Measurements from ENCODE around the gene RHOF. TPM values are rescaled to one million over a fixed set of nuclear protein-coding genes. Genes with fewer than 3 reads are reported as not detected.
A peak's percentile ranks its signal among the peaks of the same experiment; 100 is the strongest.

Gene RHOF
- polyA plus RNA-seq, 1 of the 3 experiments (the other 2 are of a cell fraction) = 5.0 TPM

DNA sequence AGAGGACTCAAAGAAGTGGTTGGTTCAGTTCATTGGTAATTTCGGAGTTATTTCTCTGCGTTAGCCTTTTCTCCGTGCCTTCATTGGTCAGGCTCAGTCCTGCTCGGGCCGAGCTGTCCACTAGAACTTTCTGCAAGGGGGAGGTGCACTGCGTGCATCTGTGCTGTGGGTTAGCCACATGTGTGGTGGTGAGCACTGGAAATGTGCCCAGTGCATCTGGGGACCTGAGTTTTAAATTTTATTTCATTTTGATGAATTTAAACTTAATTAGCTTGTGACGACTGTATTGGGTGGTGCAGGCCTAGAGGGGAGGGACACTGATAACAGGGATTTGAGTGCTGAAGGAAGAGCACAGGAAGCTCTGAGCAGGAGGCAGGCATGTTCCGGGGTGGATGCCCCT lies 34.8 kb upstream of the RHOF start:
- Histone ChIP-seq H4K20me1 (ENCODE audit: insufficient read depth) (no peaks in the 10 kb centered on the region), H3K9me2 (no peaks in the 10 kb centered on the region), H3K4me1 (ENCODE audit: control insufficient read depth in 1 of 2, insufficient read depth in 2 of 2, low read depth in 1 of 2, low read length in 1 of 2) (peaks cover 0 to 4% of the 10 kb centered on the region in 2 experiments; a peak in 1 of 4 replicates), H3K27ac (ENCODE audit: low read depth in 2 of 2, low read length in 1 of 2) (no peak overlapping the region), H3K4me2 (no peak overlapping the region), H3F3A (replicated peaks; ENCODE audit: insufficient read depth) (peaks cover 16% of the 10 kb centered on the region), H3K9ac (no peak overlapping the region), H3K4me3 (ENCODE audit: low read depth in 2 of 2, low read length in 1 of 2) (no peak overlapping the region), H3K27me3 (ENCODE audit: insufficient read depth) (no peaks in the 10 kb centered on the region), H3K79me2 (ENCODE audit: insufficient read depth) (no peaks in the 10 kb centered on the region), H3K9me3 (no peaks in the 10 kb centered on the region), H2AFZ (ENCODE audit: low read depth) (no peak overlapping the region), H3K36me3 (replicated peaks in 1 of 2; ENCODE audit: control insufficient read depth in 1 of 2, insufficient read depth in 2 of 2, low read length in 1 of 2) (peaks cover 27 to 47% of the 10 kb centered on the region in 2 experiments)
- peak; percentile 52 for DNase-seq
- WGBS (ENCODE audit: low lambda C conversion rate) = 93% methylated on average over 8 of the region's 8 CpGs
- CTCF ChIA-PET = interaction anchor here (0.7 to 11.0 kb wide), 9 partner anchors 8 to 118 kb away, joined by 3 to 92 read pairs (median 5); partner anchors contain the start of genes PSMD9 and RHOF
- TF ChIP-seq RCOR1 (IDR thresholded peaks at IDR 0.05; ENCODE audit: low read length) = no peak
- no peak for TF ChIP-seq FOSL2 (IDR thresholded peaks at IDR 0.05; ENCODE audit: borderline replicate concordance, low read depth)
- TF ChIP-seq MXI1 (IDR thresholded peaks at IDR 0.05; ENCODE audit: low read depth, low read length) = 0 out of 2 replicates have a peak, but pooled peaks have one; percentile 17
- TF ChIP-seq RFX5 (IDR thresholded peaks at IDR 0.05; ENCODE audit: low read length) = no peak
- no peak for TF ChIP-seq SMC3 (IDR thresholded peaks at IDR 0.05; ENCODE audit: low read depth, low read length)
- TF ChIP-seq EP300 (IDR thresholded peaks at IDR 0.05; ENCODE audit: borderline replicate concordance in 1 of 2, low read depth in 1 of 2, low read length in 1 of 2) = peak in 1 of 2 experiments; percentile 16; a peak in 1 of 4 replicates
- no peak for TF ChIP-seq SIN3A (IDR thresholded peaks at IDR 0.05; ENCODE audit: borderline replicate concordance, low read depth, low read length)
- no peak for TF ChIP-seq MEF2A (IDR thresholded peaks at IDR 0.05; ENCODE audit: borderline replicate concordance, low read depth)
- no peak for TF ChIP-seq RXRA (IDR thresholded peaks at IDR 0.05; ENCODE audit: borderline replicate concordance, low read depth)
- POLR2A ChIA-PET = interaction anchor here (1.0 to 2.8 kb wide), 2 partner anchors 10 to 44 kb away, joined by 3 to 15 read pairs; no protein-coding TSS in a partner anchor

DNA sequence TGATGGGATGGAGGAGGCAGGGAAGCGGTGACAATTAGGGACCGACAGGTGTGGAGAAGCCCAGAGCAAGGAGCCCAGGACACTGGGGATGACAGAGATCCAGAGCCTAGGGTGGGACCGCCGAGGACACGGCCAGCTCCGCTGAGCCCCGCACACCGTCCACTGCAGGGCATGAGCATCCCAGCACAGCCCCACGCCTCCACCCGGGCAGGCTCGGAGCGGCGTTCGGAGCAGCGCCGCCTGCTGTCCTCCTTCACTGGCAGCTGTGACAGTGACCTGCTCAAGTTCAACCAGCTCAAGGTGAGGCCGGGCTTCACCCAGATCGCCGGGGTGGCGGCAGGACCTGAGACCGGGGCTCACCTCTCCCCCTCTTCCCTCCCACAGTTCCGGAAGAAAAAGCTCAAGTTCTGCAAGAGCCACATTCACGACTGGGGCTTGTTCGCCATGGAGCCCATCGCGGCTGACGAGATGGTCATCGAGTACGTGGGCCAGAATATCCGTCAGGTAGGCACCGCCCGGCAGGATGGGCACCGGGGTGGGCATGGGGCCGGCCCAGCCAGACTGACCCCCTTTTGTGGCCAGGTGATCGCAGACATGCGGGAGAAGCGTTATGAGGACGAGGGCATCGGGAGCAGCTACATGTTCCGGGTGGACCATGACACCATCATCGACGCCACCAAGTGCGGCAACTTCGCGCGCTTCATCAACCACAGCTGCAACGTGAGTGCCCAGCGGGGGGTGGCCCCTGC lies 34.0 kb upstream of the RHOF start:
- H3K27me3 ChIP-seq (ENCODE audit: insufficient read depth) = no peaks in the 10 kb centered on the region
- no peaks in the 10 kb centered on the region for H3K9me2 ChIP-seq
- 95% methylated on average over 30 of the region's 48 CpGs for WGBS (ENCODE audit: low lambda C conversion rate)
- ChIA-PET CTCF (interaction anchor here (0.7 to 11.0 kb wide), 8 partner anchors 9 to 61 kb away, joined by 3 to 92 read pairs (median 8); partner anchors contain the start of genes PSMD9 and RHOF), POLR2A (interaction anchor here (1.0 to 2.8 kb wide), 3 partner anchors 11 to 45 kb away, joined by 3 to 15 read pairs (median 3); no protein-coding TSS in a partner anchor)
- peaks cover 10% of the 10 kb centered on the region for H3F3A ChIP-seq (replicated peaks; ENCODE audit: insufficient read depth)
- no peaks in the 10 kb centered on the region for H4K20me1 ChIP-seq (ENCODE audit: insufficient read depth)
- TF ChIP-seq RXRA (IDR thresholded peaks at IDR 0.05; ENCODE audit: borderline replicate concordance, low read depth) (no peak), EZH2phosphoT487 (IDR thresholded peaks at IDR 0.05; ENCODE audit: borderline replicate concordance, low read depth) (no peak)
- TF ChIP-seq, protein P1, sequence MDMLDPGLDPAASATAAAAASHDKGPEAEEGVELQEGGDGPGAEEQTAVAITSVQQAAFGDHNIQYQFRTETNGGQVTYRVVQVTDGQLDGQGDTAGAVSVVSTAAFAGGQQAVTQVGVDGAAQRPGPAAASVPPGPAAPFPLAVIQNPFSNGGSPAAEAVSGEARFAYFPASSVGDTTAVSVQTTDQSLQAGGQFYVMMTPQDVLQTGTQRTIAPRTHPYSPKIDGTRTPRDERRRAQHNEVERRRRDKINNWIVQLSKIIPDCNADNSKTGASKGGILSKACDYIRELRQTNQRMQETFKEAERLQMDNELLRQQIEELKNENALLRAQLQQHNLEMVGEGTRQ (IDR thresholded peaks at IDR 0.05; ENCODE audit: borderline replicate concordance, low read depth, low read length) = no peak
- H2AFZ ChIP-seq (ENCODE audit: low read depth) = no peak overlapping the region
- no peak overlapping the region for H3K9ac ChIP-seq
- no peaks in the 10 kb centered on the region for H3K79me2 ChIP-seq (ENCODE audit: insufficient read depth)
- H3K27ac ChIP-seq (ENCODE audit: low read depth in 2 of 2, low read length in 1 of 2) = no peak overlapping the region
- H3K36me3 ChIP-seq (replicated peaks in 1 of 2; ENCODE audit: control insufficient read depth in 1 of 2, insufficient read depth in 2 of 2, low read length in 1 of 2) = peaks cover 25 to 50% of the 10 kb centered on the region in 2 experiments
- no peak overlapping the region for H3K4me2 ChIP-seq
- H3K4me3 ChIP-seq (ENCODE audit: low read depth in 2 of 2, low read length in 1 of 2) = no peak overlapping the region
- DNase-seq = no peak
- peaks cover 0 to 4% of the 10 kb centered on the region in 2 experiments; a peak in 1 of 4 replicates for H3K4me1 ChIP-seq (ENCODE audit: control insufficient read depth in 1 of 2, insufficient read depth in 2 of 2, low read depth in 1 of 2, low read length in 1 of 2)
- H3K9me3 ChIP-seq = no peaks in the 10 kb centered on the region

Measured in SK-N-SH (cell line).